ENCODE results near the gene NDUFB4. TPM values are rescaled to one million over a fixed set of nuclear protein-coding genes. Genes with fewer than 3 reads are reported as not detected.
A peak's percentile ranks its signal among the peaks of the same experiment; 100 is the strongest.

NDUFB4 gene
- 100 to 1,000 TPM in 11 of 12 donors, not detected in 1; 141 to 183 (median 166) TPM for polyA plus RNA-seq (ENCODE audit: insufficient read length in 12 of 12)
- long read RNA-seq, donor 1, transcript NDUFB4-201 (3 exons, 671 nt) = major isoform, 186 of 209 reads
- long read RNA-seq, donor 1, transcript NDUFB4-206 (2 exons, 425 nt) = minor isoform, 17 of 209 reads
- long read RNA-seq, donor 1, partial matches to known transcripts = 0 of 209 reads
- long read RNA-seq, donor 1, other reads (novel, unspliced or antisense) = 0 of 209 reads
- long read RNA-seq, donor 2, transcript NDUFB4-206 (2 exons, 425 nt) = minor isoform, 21 of 231 reads
- long read RNA-seq, donor 2, transcript NDUFB4-201 (3 exons, 671 nt) = major isoform, 209 of 231 reads
- long read RNA-seq, donor 2, partial matches to known transcripts = 0 of 231 reads
- long read RNA-seq, donor 2, other reads (novel, unspliced or antisense) = 0 of 231 reads
- long read RNA-seq, donor 3, transcript NDUFB4-201 (3 exons, 671 nt) = major isoform, 83 of 98 reads
- long read RNA-seq, donor 3, transcript NDUFB4-206 (2 exons, 425 nt) = minor isoform, 8 of 98 reads
- long read RNA-seq, donor 3, partial matches to known transcripts = 0 of 98 reads
- long read RNA-seq, donor 3, other reads (novel, unspliced or antisense) = 5 of 98 reads
- long read RNA-seq, donor 4, transcript NDUFB4-206 (2 exons, 425 nt) = minor isoform, 6 of 70 reads
- long read RNA-seq, donor 4, transcript NDUFB4-201 (3 exons, 671 nt) = major isoform, 60 of 70 reads
- long read RNA-seq, donor 4, partial matches to known transcripts = 0 of 70 reads
- long read RNA-seq, donor 4, other reads (novel, unspliced or antisense) = 0 of 70 reads
- long read RNA-seq, donor 5, transcript NDUFB4-201 (3 exons, 671 nt) = major isoform, 191 of 209 reads
- long read RNA-seq, donor 5, transcript NDUFB4-206 (2 exons, 425 nt) = minor isoform, 11 of 209 reads
- long read RNA-seq, donor 5, partial matches to known transcripts = 0 of 209 reads
- long read RNA-seq, donor 5, other reads (novel, unspliced or antisense) = 0 of 209 reads
- long read RNA-seq, donor 6, transcript NDUFB4-201 (3 exons, 671 nt) = major isoform, 83 of 96 reads
- long read RNA-seq, donor 6, transcript NDUFB4-206 (2 exons, 425 nt) = minor isoform, 11 of 96 reads
- long read RNA-seq, donor 6, partial matches to known transcripts = 0 of 96 reads
- long read RNA-seq, donor 6, other reads (novel, unspliced or antisense) = 0 of 96 reads
- long read RNA-seq, donor 7, transcript NDUFB4-206 (2 exons, 425 nt) = minor isoform, 6 of 91 reads
- long read RNA-seq, donor 7, transcript NDUFB4-201 (3 exons, 671 nt) = major isoform, 82 of 91 reads
- long read RNA-seq, donor 7, partial matches to known transcripts = 0 of 91 reads
- long read RNA-seq, donor 7, other reads (novel, unspliced or antisense) = 0 of 91 reads
- long read RNA-seq, donor 8, transcript NDUFB4-201 (3 exons, 671 nt) = major isoform, 173 of 179 reads
- long read RNA-seq, donor 8, partial matches to known transcripts = 0 of 179 reads
- long read RNA-seq, donor 8, other reads (novel, unspliced or antisense) = 0 of 179 reads
- long read RNA-seq, donor 9, transcript NDUFB4-206 (2 exons, 425 nt) = minor isoform, 9 of 118 reads
- long read RNA-seq, donor 9, transcript NDUFB4-201 (3 exons, 671 nt) = major isoform, 106 of 118 reads
- long read RNA-seq, donor 9, partial matches to known transcripts = 0 of 118 reads
- long read RNA-seq, donor 9, other reads (novel, unspliced or antisense) = 0 of 118 reads
- long read RNA-seq, donor 10, transcript NDUFB4-206 (2 exons, 425 nt) = minor isoform, 6 of 179 reads
- long read RNA-seq, donor 10, transcript NDUFB4-201 (3 exons, 671 nt) = major isoform, 163 of 179 reads
- long read RNA-seq, donor 10, partial matches to known transcripts = 6 of 179 reads
- long read RNA-seq, donor 10, other reads (novel, unspliced or antisense) = 0 of 179 reads
- long read RNA-seq, donor 11, transcript NDUFB4-206 (2 exons, 425 nt) = minor isoform, 10 of 185 reads
- long read RNA-seq, donor 11, transcript NDUFB4-201 (3 exons, 671 nt) = major isoform, 170 of 185 reads
- long read RNA-seq, donor 11, partial matches to known transcripts = 0 of 185 reads
- long read RNA-seq, donor 11, other reads (novel, unspliced or antisense) = 0 of 185 reads

DNA sequence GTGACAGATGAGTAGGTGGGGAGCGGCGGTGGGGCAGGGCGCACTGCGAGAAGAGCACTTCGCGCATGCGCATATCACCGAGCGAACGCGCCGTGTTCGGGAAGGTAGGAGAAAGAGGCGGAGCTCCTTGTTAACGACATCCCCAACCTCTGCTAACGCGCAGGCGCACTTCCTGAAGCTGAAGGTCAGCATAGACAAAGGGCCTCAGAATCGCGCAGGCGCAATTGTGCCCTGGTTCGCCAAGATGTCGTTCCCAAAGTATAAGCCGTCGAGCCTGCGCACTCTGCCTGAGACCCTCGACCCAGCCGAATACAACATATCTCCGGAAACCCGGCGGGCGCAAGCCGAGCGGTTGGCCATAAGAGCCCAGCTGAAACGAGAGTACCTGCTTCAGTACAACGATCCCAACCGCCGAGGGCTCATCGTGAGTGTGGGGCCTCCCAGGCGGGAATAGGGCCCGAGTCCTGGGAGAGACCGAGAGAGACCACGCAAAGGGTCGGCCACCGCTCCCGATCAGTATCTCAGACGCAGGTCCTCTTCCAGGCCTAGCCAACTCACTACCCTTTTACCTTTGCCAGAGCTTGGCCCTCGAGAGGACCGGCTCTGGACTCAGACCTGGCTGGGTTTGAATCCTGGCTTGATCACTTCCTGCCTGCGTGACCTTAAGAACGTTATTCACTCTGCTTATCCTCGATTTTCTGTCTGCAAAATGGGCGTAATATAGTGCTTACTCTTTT, at the start of gene NDUFB4:
TSS of gene NDUFB4 (plus strand) at position 221 of the 737 bp plus-strand sequence. CDS start at position 245, 24 bp downstream.
- DNase-seq = peak; percentile 98

DNA sequence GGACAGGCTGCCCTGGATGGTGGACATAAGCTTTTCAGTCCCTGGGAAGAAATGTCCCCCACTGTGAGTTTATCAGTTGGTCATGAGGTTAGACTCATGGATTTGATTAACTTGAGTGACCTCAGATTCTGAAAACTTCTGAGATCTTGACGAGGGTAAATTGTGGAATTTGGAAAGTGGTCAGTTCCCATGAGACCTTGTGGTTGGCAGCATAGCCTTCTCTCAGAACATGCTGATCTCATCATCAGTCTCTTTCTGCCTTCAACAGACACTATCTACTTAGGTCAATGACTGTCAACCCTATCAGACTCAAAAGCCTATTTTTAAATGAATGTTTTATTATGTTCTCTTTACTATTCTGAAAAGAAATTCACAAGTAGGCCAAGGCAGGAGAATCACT, 45.6 kb upstream of the NDUFB4 start:
- no peak for DNase-seq

DNA sequence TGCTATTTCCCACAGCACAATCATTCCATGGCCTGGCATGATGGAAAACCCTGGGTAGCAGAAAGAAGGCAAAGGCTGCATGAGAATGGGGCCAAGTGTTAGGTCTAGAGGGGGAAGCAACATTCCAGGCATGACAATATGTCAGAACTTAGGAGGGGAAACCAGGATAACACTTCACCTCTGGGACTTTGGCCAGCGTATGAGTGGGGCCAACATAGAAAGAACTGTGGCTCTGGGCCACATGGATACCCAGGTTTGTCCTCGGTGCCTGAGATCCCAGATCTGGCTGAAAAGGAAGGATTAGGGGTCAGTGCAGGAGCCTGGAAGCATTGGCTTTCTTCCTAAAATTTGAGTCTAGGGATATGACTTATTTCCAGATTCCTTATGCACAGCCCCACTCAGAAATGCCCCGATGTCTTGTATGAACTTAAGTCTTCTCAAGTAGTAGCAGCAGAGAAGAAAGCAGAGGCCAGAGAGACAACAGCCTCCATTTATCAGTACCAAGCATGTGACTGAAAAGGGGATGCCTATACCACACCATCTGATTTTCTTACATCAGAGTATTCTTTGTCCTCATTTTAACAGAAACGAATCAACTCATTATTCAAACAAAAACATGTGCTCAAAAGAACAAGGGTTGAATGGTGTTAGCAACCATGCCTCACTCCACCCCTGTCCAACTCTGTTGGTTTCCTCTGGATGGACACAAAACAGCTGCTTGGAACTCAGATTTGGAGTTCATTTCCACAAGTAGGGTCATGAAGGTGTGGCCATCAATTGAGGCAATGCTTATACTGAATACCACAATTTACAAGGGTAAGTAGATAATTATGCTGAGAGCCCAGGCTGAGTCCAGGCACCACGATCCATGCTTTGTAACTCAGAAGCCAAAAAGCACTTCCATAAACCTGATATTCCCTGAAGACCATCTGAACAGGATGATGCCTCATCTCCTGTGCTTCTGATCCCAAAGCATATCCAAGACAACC, 43.7 kb upstream of the NDUFB4 start:
- no peak for DNase-seq

DNA sequence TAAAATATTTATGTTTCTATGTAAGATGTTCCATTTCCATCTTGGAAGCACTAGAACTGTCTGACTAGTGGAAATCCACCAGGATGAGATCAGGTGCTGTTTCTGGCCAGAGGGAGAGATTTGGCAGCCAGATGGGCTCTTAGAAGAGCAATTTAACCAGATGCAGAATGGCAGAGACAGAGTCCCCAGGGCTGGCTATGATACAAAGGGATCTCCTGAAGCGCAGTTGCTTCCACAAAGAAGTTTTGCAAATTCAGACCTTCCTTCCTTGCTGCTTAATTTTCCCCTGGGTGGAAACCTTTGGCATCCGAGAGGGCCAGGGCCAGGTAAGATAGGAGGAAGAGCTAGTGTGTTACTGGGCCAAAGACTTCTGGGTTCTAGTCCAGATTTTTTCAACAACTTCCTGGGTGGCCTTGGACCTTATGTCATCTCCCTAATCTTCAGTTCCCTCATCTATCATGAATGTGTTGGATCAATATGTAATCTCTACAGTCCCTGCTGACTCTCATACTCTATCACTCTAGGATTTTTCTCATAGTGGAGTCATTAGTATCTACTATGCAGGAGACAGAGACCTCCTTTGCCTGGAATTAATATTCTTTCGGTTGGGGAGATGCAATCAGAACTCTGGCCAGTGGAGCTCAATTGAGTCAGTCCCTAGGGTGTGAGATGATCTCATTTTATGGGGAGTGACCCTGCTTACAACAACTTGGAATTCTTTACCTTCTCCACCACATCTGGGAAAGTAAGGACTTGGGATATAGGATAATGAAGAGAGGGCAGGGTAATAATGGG, 41.1 kb upstream of the NDUFB4 start:
- DNase-seq = peak; percentile 90

DNA sequence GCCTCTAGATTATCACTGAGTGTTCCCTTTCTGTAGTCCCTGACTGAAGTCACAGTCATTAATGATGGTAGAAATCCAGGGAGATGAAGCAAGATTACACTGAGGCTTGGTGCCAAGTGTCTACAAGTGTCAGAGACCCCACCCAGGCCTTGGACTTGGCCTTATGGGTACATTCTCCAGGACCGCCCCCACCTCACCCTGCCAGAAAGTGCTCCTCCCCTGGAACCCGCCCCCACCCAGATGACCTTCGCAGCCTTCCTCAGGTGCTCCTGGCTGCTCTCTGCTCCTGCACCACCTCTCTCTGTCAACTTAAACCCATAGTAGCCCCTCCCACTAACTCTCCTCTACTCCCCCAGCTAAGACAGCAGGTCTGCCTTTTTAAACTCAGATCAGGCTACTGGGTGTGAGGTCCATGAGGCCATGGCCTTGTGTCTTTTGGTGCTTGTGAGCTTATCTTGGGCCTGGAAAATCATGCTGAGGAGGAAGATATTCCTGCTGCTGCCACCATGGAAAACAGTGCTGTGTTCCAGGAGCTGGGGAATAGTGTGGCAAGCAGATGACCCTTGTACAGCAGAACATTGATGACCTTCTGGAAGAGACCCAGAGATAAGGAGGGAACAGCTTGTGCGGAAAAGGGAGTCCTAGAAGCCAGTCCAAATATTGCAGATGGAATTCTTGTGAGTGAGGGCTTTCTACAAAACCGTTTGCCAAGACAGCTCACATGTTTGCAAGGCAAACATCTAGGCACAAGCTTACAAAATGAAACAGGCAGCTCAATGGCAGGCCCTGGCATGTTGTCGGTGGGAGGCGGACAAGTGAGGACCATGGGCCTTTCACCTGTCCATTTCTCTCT, 40.3 kb upstream of the NDUFB4 start:
- peak; percentile 44 for DNase-seq

DNA sequence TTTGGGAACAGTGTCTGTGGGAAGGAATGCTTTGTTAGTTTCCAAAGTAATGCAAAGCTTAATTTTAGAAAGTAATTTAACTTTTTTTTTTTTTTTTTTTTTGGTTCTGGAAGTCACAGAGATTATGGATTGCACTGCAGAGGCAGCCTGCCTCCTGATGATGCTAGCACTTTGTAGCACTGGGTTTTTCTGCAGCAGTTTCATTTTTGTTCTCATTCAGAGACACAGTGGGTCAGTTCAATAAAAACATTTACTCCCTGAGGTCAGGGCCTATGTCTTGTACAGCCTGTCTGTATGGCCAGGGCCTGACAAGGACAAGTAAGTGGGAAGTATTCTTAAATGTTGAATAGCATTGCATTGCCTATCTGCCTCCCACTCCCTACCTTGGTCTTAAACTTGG, 39.0 kb upstream of the NDUFB4 start:
- DNase-seq = no peak

DNA sequence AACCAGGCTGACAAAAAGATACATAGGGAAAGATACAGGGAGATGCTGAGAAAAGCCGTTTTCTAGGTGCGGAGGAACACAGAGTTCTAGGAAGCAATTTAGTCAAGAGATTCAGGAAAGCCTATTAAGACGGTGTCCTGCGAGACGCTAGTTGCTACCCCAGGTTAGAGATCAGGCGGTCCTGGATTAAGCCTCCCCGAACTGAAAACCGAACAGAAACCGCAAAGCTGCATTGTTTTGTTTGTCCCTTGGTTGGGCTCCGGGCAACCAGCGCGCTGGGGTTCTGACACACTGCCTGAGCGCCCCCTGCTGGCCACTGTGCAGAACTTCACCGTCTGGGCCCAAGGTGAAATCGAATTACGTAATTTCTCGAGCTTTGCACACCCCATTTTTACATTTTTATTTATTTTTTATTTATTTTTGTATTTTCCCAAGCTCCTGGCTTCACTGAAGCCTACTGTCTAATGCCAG, 37.3 kb upstream of the NDUFB4 start:
- DNase-seq = peak; percentile 94

DNA sequence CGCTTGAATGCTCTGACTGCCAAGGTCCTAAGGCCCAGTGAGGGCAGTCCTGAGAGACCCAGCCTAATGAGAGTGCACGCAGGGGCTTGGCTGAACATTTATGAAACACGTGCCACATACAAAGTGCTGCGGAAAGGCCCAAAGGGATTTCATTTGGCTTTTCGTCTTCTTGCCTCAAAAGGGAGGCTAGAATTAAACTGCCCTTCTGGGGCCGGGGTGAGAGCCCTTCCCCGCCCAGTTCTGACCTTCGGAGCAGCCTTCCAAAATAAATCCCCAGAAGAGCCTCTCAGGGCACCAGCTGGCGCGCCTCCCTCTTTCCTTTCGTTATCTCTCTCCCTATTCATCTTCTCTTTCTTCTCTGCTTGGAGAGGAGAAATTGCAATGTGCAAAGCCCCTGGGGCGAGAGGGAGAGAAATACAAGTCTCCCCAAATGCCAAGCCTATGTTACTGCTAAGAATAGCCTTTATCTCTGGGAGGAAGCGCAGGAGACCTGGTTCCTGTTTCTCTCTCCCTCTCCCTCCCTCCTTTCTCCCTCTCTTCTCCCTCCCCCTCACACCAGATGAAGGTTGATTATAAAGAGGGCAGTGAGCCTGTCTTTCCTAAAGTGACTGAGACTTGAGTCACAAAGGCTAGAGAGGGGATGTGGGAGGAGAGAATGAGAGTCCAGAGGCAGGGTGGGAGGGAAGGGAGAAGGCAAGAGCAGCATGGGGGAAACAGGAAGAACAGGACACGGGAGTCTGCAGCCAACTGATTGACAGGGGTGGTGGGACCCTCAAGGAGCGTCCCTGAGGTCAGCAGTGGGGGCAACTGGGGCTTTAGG, 36.7 kb upstream of the NDUFB4 start:
- peak; percentile 41 for DNase-seq

DNA sequence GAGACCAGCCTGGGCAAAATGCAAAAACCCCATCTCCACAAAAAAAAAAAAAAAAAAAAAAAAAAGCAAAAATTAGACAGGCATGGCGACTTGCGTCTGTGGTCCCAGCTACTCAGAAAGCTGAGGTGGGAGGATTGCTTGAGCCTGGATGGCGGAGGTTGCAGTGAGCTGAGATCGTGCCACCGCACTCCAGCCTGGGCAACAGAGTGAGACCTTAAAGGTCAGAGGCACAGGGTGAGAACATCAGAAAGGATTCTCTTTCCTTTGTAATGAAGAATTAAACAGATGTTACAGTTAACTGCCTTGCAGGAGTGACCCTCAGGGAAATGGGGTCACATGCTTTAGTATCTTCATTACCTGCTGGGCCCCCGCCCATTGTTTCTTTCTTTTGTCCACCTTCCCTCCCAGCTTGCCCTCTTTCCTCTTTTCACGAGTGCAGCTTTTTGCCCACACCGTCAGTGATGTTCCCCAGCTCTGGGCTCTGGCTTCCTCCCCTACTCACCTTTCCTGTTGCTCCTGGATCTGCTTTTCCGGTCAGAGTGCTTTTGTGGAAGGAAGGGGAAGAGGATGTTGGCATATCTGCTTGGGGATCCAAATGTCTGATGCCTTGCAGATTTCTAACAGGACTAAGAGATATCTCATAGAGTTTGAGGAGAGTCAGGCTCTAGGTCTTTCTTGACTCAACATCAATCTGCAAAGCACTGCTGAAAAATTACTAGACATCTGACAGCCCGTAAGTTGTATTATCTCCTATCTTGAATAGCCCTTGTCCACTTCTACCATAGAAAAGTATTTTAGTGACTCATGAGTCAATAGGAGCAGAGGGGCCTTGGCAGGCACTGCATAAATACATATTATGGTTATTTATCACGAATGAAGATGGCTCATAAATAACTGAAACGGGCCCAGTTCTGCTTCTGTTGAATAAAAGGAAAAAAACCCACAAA, 35.6 kb upstream of the NDUFB4 start:
- DNase-seq = no peak

DNA sequence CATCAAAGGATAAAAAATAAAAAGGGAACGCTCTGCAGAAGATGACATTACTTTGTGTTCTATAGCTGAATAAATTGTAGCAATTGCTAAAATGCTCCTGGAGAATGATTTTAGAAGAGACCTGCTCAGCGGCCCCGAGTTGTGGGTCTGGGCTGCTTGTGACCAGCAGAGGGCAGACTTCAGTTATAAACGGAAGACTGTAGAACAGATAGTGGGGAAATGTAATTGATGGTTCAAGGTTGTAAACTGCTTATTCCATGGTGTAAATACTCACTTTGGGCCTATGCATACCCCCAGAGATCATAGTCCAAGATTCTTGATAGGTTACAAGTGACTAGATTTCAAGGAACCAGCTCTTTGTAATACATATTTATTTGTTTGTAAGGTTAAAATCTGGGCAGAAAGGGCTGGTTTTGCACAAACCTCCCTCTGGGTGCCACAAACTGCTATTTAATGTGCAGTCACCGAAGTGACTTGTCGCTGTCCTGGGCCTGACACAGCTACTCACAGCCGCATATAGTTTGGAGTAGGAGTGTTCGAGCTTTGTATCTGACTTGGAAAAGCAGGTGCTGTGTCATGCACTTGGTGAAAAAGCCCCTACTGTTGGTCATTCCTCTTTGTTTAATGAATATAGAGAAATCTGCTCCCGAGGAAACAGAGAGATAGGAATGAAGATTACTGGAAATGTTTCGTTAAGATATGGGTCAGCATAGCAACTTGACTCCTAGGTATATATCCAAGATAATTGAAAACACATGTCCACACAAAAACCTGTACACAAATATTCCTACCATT, 34.7 kb upstream of the NDUFB4 start:
- DNase-seq = peak; percentile 73

DNA sequence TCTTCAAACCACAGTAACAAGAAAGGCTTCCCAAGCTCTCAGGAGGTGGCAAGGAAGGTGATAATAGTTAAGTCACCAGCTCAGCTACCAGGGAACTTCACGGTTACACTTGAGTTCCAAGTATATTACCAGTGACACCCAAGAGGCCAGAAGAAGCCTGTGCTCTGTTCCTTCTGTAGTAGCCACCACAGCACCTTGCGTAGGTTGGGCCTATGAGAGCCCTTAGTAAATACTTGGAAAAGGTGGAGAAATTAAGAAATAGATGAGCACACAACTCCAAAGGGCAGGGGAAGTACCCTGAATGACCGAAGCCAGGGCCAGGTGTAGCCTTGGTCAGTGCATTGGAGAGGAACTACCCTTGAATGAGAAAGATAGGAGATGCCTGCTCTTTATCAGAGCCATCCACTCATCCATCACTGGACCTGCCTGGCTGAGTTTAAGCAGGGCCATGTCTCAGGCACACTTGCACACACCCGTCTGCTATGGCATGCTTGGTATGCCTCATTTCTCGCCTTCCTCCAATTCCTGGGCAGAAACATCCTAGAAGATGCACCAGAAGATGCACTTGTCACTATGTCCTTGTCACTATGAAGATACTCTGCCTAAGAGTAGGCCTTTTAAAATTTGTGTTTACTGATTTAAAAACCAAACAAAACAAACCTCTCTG, 32.6 kb upstream of the NDUFB4 start:
- DNase-seq = no peak

DNA sequence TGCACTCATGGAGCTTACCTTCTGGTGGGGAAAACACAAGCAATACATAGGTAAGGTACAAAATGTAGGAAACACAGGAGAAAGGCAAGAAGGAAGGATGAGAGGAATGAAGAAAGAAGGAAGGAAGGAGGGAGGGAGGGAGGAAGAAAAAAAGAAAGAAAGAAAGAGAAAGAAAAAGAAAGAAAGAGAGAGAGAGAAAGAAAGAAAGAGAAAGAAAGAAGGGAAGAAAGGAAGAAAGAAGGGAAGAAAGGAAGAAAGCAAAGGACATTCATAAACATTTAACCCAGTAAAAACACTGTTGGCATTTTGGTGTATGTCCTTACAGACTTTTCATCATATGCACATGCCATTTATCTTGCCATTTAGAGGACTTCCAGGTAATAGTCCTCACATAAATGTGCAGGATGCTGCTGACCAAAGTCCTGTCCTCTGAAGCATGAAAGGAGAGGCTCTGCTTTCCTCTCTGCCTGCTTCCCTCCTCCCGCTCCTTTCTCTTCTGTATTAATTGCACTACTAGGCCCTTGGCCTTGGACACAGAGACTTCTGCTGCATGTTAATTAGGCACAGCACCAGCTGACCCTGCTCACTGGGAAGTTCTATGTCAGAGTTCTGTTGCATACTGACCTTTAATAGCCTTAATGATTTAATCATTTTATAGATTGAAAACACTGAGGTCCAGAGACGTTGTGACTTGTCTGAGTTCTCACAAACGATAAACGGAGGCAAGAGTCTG, 29.7 kb upstream of the NDUFB4 start:
- DNase-seq = no peak
